Glutamatergic neuron (in vitro differentiated cells): ENCODE data around the gene KCNK5. TPM values are rescaled to one million over a fixed set of nuclear protein-coding genes. Genes with fewer than 3 reads are reported as not detected.

Source experiments
- DNase-seq: peaks from one replicate; pipeline ENCODE4 v3.0.0; 2022
- H3K27ac Mint-ChIP-seq: one replicate; pipeline ENCODE4 v1.8.0; 2020; ENCODE audit warnings: mild to moderate bottlenecking, mixed read lengths, inconsistent platforms; ENCODE audit not compliant: unreplicated experiment
- H3K27me3 Mint-ChIP-seq: one replicate; pipeline ENCODE4 v1.8.0; 2020; ENCODE audit warnings: mild to moderate bottlenecking, moderate library complexity, mixed read lengths, inconsistent platforms; ENCODE audit not compliant: unreplicated experiment
- H3K36me3 Mint-ChIP-seq: one replicate; pipeline ENCODE4 v1.8.0; 2020; ENCODE audit warnings: mild to moderate bottlenecking, mixed read lengths, inconsistent platforms; ENCODE audit not compliant: unreplicated experiment
- H3K4me1 Mint-ChIP-seq: one replicate; pipeline ENCODE4 v1.8.0; 2020; ENCODE audit warnings: mild to moderate bottlenecking, low read depth, mixed read lengths, inconsistent platforms; ENCODE audit not compliant: unreplicated experiment
- H3K4me3 Mint-ChIP-seq: one replicate; pipeline ENCODE4 v1.8.0; 2020; ENCODE audit warnings: mild to moderate bottlenecking, mixed read lengths, inconsistent platforms; ENCODE audit not compliant: unreplicated experiment
- H3K9me3 Mint-ChIP-seq: one replicate; pipeline ENCODE4 v1.8.0; 2020; ENCODE audit warnings: mild to moderate bottlenecking, moderate library complexity, mixed read lengths, inconsistent platforms; ENCODE audit not compliant: unreplicated experiment
- total RNA-seq: library from RNA; stranded (reverse); fragmentation: NEBNext Ultra II Directional; extraction: Animal tissue kit (Norgen Biotek cat#: 25700); gene quantifications from one replicate; pipeline ENCODE4 v1.2.1, GENCODE V29; 2021; ENCODE audit not compliant: unreplicated experiment
- TF ChIP-seq, protein P1 (sequence below): fragments of 200-600 bp; sonication (generic); IDR thresholded peaks from one replicate; pipeline ENCODE4 v1.5.0; 2021; ENCODE audit not compliant: partially characterized antibody, unreplicated experiment

The KCNK5 gene
- total RNA-seq, 1 donor from 2014 or later, result 0.71 TPM

GRCh38 chr6:39184906-39185580, 44.2 kb downstream of the KCNK5 start:
- Mint-ChIP-seq H3K27me3 (peaks cover 5% of the 10 kb centered on the region), H3K27ac (no peak overlapping the region), H3K4me1 (no peaks in the 10 kb centered on the region), H3K9me3 (peaks cover 3% of the 10 kb centered on the region), H3K36me3 (no peaks in the 10 kb centered on the region), H3K4me3 (no peak overlapping the region)
- DNase-seq, result no peak
- TF ChIP-seq, protein P1, sequence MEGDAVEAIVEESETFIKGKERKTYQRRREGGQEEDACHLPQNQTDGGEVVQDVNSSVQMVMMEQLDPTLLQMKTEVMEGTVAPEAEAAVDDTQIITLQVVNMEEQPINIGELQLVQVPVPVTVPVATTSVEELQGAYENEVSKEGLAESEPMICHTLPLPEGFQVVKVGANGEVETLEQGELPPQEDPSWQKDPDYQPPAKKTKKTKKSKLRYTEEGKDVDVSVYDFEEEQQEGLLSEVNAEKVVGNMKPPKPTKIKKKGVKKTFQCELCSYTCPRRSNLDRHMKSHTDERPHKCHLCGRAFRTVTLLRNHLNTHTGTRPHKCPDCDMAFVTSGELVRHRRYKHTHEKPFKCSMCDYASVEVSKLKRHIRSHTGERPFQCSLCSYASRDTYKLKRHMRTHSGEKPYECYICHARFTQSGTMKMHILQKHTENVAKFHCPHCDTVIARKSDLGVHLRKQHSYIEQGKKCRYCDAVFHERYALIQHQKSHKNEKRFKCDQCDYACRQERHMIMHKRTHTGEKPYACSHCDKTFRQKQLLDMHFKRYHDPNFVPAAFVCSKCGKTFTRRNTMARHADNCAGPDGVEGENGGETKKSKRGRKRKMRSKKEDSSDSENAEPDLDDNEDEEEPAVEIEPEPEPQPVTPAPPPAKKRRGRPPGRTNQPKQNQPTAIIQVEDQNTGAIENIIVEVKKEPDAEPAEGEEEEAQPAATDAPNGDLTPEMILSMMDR, result no peak

- Mint-ChIP-seq H3K27ac (no peak overlapping the region), H3K36me3 (peaks cover 9% of the 10 kb centered on the region), H3K4me3 (no peak overlapping the region), H3K4me1 (no peaks in the 10 kb centered on the region), H3K9me3 (no peaks in the 10 kb centered on the region), H3K27me3 (peaks cover 2% of the 10 kb centered on the region)
- TF ChIP-seq, protein P1, result no peak
- DNase-seq, result no peak
Observed at GRCh38 chr6:39182604-39183003, 46.7 kb downstream of the KCNK5 start.

DNA sequence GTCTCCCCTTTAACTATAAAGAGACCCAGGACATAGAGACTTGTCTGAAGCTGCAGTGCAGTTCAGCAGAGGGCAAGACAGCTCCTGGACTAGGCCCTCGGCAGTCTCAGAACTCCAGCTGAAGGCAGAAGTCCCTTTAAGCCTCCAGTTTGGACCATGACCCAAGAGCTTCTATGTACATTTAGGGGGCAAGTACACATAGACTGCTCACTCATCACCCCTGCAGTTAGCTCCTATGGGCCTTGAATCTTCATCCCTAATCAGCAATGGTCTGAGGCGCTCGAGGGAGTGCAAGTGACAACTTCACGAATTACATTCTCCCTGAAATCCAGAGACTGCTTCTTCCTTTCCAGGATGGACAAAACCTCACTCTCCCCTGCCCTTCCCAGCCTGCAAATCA, 47.4 kb downstream of the KCNK5 start:
- no peaks in the 10 kb centered on the region for H3K4me1 Mint-ChIP-seq
- H3K4me3 Mint-ChIP-seq, result no peak overlapping the region
- no peak for DNase-seq
- TF ChIP-seq, protein P1, result no peak
- peaks cover 4% of the 10 kb centered on the region for H3K27me3 Mint-ChIP-seq
- no peak overlapping the region for H3K27ac Mint-ChIP-seq
- H3K9me3 Mint-ChIP-seq, result no peaks in the 10 kb centered on the region
- peaks cover 16% of the 10 kb centered on the region for H3K36me3 Mint-ChIP-seq

DNA sequence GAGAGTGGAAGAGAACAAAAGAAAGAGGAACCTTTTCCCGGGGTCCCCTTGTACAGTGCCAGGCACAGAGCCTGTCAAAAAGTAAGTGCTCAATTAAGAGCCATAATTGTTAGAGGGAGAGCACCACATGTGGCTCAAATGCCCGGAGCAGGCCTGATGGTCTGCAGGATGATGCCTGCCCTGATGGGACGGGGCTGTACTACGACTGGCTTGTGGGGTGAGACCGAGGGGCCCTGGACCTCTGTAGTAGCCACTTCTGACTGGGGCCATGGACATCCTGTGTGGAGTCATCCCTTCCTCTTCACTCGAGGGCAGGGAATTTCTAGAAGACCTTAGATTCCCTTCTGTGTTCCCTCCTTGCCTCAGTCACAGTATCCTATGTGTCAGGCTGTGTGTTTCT, 47.9 kb downstream of the KCNK5 start:
- Mint-ChIP-seq H3K27me3 (peaks cover 4% of the 10 kb centered on the region), H3K9me3 (no peaks in the 10 kb centered on the region), H3K36me3 (peaks cover 19% of the 10 kb centered on the region), H3K4me3 (no peak overlapping the region), H3K4me1 (no peaks in the 10 kb centered on the region), H3K27ac (no peak overlapping the region)
- DNase-seq, result no peak
- TF ChIP-seq, protein P1, result no peak

DNA sequence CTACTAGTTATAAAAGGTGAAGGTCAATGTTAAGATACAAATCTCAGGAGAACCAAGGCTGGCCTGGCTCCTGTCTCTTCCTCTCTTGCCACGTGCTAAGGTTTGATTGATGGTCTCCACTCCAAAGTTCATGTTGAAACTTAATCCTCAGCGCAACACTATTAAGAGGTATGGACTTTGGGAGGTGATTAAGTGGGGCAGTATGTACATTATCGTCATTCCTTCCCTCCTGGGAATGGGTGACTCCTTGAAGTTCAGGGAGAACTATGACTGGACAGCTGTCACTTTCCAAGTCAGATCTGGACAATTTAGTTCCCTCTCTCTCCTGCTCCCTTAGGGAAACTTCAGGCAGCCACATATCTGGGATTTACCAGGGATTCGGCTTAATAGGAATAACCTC, 50.5 kb downstream of the KCNK5 start:
- no peak overlapping the region for H3K27ac Mint-ChIP-seq
- no peaks in the 10 kb centered on the region for H3K4me1 Mint-ChIP-seq
- H3K9me3 Mint-ChIP-seq, result no peaks in the 10 kb centered on the region
- no peak overlapping the region for H3K4me3 Mint-ChIP-seq
- no peak for DNase-seq
- H3K36me3 Mint-ChIP-seq, result peaks cover 19% of the 10 kb centered on the region
- H3K27me3 Mint-ChIP-seq, result peaks cover 4% of the 10 kb centered on the region
- TF ChIP-seq, protein P1, result no peak
